ENCODE measurements around the gene PKHD1. TPM values are rescaled to one million over a fixed set of nuclear protein-coding genes. Genes with fewer than 3 reads are reported as not detected.

Gene PKHD1
- total RNA-seq, 4 donors from 2014 or later: 0.04 to 0.32 (median 0.22) TPM; not detected in 1

GRCh38 chr6:51719297-51719696 is 368.1 kb downstream of the PKHD1 start:
- H3K4me3 ChIP-seq (ENCODE audit: low read depth, poor library complexity, severe bottlenecking): no peak overlapping the region
- DNase-seq (ENCODE audit: low spot score in 2 of 2): no peak
- TF ChIP-seq CTCF (IDR thresholded peaks at IDR 0.05) (no peak), POLR2A (IDR thresholded peaks at IDR 0.05) (no peak)
- intact Hi-C loops (cut with DNase I; ENCODE audit: low total_unique reads): no loop called here
- 65 to 78% methylated on average over 1 of the region's 1 CpG for WGBS, 2 donors

- WGBS, 2 donors: 83 to 84% methylated on average over 1 of the region's 1 CpG
- DNase-seq (ENCODE audit: low spot score in 2 of 2): no peak
- TF ChIP-seq CTCF (IDR thresholded peaks at IDR 0.05) (no peak), POLR2A (IDR thresholded peaks at IDR 0.05) (no peak)
- no peak overlapping the region for H3K4me3 ChIP-seq (ENCODE audit: low read depth, poor library complexity, severe bottlenecking)
- intact Hi-C loops (cut with DNase I; ENCODE audit: low total_unique reads): no loop called here
These were observed 368.9 kb downstream of the PKHD1 start for GRCh38 chr6:51718533-51718932.

GRCh38 chr6:51717477-51717876 is 369.9 kb downstream of the PKHD1 start:
- intact Hi-C loops (cut with DNase I; ENCODE audit: low total_unique reads): no loop called here
- H3K4me3 ChIP-seq (ENCODE audit: low read depth, poor library complexity, severe bottlenecking): no peak overlapping the region
- TF ChIP-seq CTCF (IDR thresholded peaks at IDR 0.05): no peak
- no peak for TF ChIP-seq POLR2A (IDR thresholded peaks at IDR 0.05)
- no peak for DNase-seq (ENCODE audit: low spot score in 2 of 2)
- WGBS, 2 donors: 92 to 97% methylated on average over 1 of the region's 1 CpG

GRCh38 chr6:51711876-51712275 is 375.5 kb downstream of the PKHD1 start:
- TF ChIP-seq CTCF (IDR thresholded peaks at IDR 0.05) (no peak), POLR2A (IDR thresholded peaks at IDR 0.05) (no peak)
- intact Hi-C loops (cut with DNase I; ENCODE audit: low total_unique reads): no loop called here
- WGBS, 2 donors: 53 to 67% methylated on average over 3 of the region's 3 CpGs
- DNase-seq (ENCODE audit: low spot score in 2 of 2): no peak
- no peak overlapping the region for H3K4me3 ChIP-seq (ENCODE audit: low read depth, poor library complexity, severe bottlenecking)

- intact Hi-C loops (cut with DNase I; ENCODE audit: low total_unique reads): no loop called here
- 66 to 76% methylated on average over 2 of the region's 2 CpGs for WGBS, 2 donors
- TF ChIP-seq POLR2A (IDR thresholded peaks at IDR 0.05): no peak
- DNase-seq (ENCODE audit: low spot score in 2 of 2): no peak
- H3K4me3 ChIP-seq (ENCODE audit: low read depth, poor library complexity, severe bottlenecking): no peak overlapping the region
These were observed 381.3 kb downstream of the PKHD1 start for GRCh38 chr6:51706086-51706485.

GRCh38 chr6:51704932-51705540 is 382.4 kb downstream of the PKHD1 start:
- intact Hi-C loops (cut with DNase I; ENCODE audit: low total_unique reads): no loop called here
- WGBS, 2 donors: 84 to 87% methylated on average over 1 of the region's 1 CpG
- no peak overlapping the region for H3K4me3 ChIP-seq (ENCODE audit: low read depth, poor library complexity, severe bottlenecking)
- TF ChIP-seq CTCF (IDR thresholded peaks at IDR 0.05): no peak
- no peak for TF ChIP-seq POLR2A (IDR thresholded peaks at IDR 0.05)
- no peak for DNase-seq (ENCODE audit: low spot score in 2 of 2)
